NCI-H446 treated with DMSO at 0.1 percent for 48 hours (cell line): Measurements from ENCODE around the gene ZNF382.
"Not testable (repeated sequence)": the region's sequence is repeated elsewhere in the genome, so short reads cannot be mapped to it uniquely, and the experiment has no call there.

Source experiments
- DNase-seq: peaks from one replicate; lab custom pipeline; 2025; lab: John Stamatoyannopoulos, UW

The ZNF382 gene

GRCh38 chr19:36605101-36605876, at the start of gene ZNF382:
Gene ZNF382 (plus strand): TSS chr19:36605313. CDS start chr19:36609915, 4,602 bp downstream.
- peak; percentile 39 for DNase-seq

DNA sequence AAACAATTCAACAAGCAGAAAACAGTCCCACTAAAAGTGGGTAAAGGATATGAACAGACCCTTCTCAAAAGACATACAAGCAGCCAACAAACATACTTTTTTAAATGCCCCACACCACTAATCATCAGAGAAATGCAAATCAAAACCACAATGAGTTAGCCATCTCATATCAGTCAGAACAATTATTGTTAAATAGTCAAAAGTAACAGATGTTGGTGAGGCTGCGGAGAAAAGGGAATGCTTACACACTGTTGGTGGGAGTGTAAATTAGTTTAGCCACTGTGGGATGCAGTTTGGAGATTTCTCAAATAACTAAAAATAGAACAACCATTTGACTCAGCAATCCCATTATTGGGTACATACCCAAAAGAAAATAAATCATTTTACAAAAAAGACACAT, 40.7 kb upstream of the ZNF382 start:
- DNase-seq = no peak

DNA sequence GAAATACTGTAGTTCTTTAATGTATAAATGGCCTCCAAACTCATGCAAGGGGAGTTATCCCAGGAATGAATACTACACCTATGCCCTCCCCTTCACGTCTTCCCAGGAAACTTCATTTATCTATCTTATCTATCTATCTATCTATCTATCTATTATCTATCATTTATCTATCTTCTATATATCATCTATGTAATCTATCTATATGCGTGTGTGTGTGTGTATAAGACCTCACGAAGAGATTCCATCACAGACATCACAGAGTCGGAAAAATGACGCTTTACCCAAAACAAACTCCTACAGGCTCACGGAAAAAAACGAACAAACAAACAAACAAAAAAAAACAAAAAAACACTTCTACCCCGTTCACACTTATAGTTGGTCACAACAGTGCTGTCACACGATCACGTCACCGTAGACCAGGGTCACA, 32.5 kb upstream of the ZNF382 start:
- no peak for DNase-seq

GRCh38 chr19:36573020-36573894, 31.9 kb upstream of the ZNF382 start, which contains the start of gene ZNF529:
Gene ZNF529 (minus strand): TSS chr19:36573292. CDS start chr19:36572346, 946 bp downstream.
- DNase-seq = peak; percentile 69

DNA sequence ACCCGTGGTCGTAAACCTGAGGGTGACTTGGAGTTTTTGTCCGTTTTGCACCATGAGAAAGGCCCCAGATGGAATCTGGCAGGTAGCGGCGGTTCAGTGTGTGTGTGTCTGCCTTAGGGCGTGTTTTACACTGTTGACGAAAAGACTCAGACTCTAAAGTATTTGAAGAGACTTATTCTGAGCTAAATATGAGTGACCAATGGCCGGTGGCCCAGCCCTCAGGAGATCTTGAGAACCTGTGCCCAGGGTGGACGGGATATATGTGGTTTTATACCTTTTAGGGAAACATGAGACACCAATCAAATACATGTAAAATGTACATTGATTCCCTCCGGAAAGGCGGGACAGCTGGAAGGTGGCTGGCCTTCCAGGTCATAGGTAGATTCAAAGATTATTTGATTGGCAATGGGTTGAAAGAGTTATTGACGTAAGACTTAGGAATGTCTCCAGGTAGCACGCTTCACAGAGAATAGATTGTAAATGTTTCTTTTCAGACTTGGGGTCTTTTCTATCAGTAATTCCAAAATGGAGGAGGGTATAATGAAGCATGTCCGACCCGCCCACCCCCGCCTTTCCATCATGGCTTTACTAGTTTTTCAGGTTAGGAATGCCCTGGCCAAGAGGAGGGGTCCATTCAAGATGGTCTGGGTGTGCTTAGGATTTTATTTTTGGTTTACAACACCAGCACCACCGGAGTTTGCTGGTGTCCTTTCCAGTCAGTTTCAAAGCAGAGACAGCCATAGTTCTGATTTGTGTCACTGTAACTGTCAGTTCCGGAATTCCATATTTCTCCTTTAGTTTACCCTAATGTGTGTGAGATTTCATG, 31.0 kb upstream of the ZNF382 start:
- no peak for DNase-seq

GRCh38 chr19:36574741-36575140, 30.4 kb upstream of the ZNF382 start:
- DNase-seq = no peak

DNA sequence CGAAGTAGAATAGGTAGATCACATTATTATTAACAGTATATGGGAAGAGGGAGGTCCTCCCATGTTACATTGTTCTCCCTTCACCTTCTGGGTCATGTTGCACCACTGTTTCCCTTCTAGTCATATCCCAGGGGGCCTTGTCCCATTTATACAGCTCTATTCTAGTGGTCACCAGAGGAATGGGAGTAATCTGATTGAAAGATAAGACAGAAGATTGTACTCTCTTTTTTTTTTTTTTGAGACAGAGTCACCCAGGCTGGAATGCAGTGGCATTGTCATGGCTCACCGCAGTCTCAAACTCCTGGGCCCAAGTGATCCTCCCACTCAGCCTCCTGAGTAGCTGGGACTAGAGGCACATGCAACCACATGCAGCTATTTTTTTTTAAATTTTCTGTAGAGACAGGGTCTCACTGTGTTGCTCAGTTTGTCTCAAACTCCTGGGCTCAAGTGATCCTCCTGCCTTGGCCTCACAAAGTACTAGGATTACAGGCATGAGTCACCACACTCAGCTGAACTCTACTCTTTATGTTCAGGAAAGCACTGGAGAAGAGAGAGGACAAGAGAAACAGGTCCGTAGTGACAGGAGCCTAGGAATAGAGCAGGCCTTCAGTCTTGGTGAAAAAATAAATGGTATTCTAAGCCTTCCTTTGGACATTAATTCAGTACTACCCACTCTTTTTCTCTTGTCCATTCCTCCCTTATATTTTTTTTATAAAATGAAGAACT, 27.7 kb upstream of the ZNF382 start:
- DNase-seq = no peak

DNA sequence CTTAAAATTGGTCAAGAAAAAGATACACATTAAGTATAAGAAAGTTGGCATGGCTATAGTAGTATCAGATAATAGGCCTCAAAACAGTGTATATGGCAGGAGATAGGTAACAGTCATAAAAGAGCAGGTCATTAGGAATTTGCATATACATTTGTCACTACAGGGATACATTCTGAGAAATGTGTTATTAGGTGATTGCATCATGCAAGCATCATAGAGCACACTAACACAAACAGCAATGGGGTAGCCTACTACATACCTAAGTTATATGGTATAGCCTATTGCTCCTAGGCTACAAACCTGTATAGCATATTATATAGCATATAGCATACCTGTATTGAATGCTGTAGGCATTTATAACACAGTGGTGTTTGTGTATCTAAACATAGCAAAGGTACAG, 25.9 kb upstream of the ZNF382 start:
- no peak for DNase-seq

DNA sequence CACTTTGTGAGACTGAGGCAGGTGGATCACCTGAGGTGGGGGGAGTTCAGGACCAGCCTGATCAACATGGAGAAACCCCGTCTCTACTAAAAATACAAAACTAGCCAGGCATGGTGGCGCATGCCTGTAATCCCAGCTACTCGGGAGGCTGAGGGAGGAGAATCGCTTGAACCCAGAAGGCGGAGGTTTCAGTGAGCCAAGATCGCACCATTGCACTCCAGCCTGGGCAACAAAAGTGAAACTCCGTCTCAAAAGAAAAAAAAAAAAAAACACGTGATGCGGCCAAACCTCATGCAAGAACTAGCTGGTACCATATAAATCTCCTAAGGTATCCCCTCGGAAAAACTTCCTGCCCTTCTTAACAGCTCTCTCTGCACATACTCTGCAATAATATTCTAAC, 2.4 kb upstream of the ZNF382 start:
- DNase-seq = not testable (repeated sequence)

- DNase-seq = no peak
Measured at GRCh38 chr19:36604656-36605100, 435 bp upstream of the ZNF382 start.

GRCh38 chr19:36605877-36606478, 865 bp downstream of the ZNF382 start:
- no peak for DNase-seq

GRCh38 chr19:36627057-36627456, 21.9 kb downstream of the ZNF382 start:
- DNase-seq = no peak

DNA sequence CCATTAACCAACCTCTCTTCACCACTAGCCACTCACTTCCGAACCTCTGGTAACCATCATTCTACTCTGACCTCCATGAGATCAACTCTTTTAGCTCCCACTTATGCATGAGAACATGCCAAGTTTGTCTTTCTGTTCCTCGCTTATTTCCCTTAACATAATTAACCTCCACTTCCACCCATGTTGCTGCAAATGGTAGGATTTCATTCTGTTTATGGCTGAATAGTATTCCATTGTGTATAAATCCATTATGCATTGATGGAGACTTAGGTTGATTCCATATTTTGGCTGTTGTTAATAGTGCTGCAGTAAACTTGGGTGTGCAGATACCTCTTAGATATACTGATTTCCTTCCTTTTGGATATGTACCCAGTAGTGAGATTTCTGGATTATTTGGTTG, 30.2 kb downstream of the ZNF382 start:
- no peak for DNase-seq

DNA sequence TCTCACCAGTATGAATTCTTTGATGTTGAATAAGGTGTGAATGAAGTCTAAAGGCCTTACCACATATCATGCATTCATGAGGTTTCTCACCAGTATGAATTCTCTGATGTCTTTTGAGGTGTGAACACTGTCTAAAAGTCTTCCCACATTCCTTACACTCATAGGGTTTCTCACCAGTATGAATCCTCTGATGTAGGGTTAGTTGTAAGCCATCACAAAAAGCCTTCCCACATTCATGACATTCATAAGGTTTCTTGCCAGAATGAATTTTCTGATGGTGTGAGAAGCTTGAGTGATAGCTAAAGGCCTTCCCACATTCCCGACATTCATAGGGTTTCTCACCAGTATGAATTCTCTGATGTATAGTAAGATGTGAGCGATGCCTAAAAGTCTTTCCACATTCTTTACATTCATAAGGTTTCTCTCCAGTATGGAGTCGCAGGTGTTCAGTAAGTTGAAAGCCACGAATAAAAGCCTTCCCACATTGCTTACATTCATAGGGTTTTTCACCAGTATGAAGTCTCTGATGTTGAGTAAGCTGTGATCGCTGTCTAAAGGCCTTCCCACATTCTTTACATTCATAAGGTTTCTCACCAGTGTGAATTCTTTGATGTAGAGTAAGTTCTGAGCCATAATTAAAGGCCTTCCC, 33.9 kb downstream of the ZNF382 start:
- DNase-seq = no peak

GRCh38 chr19:36646746-36647145, 41.6 kb downstream of the ZNF382 start:
- no peak for DNase-seq

DNA sequence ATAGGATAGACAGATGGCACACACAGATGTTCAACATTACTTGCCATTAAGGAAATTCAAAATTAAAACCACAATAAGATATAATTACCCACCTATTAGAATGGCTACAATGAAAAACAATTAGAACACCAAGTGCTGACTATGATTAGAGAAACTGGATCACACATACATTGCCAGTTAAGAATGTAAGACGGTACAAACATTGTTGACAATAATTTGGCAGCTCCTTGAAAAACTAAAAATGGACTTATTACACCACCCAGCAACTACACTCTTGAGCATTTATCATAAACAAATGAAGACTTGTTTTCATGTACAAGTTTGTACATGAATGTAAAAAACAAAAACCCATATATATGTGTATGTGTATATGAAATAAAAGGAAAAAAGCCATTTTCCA, 47.8 kb downstream of the ZNF382 start:
- no peak for DNase-seq

DNA sequence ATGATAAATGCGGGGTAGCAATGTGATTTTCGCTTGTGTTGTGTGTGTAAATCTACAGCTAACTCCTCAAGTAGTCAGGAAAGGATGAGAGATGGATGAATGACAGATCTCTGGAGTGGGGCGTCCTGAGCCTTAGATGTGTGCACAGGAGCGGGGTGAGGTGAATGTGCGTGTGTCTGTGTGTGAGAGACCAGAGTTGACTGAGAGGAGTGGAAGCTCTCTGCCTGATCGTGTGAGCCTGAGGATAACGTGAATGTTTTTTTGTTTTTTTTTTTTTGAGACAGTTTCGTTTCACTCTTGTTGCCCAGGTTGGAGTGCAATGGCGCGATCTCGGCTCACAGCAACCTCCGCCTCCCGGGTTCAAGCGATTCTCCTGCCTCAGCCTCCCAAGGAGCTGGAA, 60.7 kb downstream of the ZNF382 start:
- DNase-seq = no peak

- DNase-seq = no peak
Measured at GRCh38 chr19:36668646-36669045, 63.5 kb downstream of the ZNF382 start.

GRCh38 chr19:36672368-36672767, 67.3 kb downstream of the ZNF382 start:
- no peak for DNase-seq

GRCh38 chr19:36674201-36674600, 69.1 kb downstream of the ZNF382 start:
- DNase-seq = no peak
